ENCODE data around the gene HOXB4.
A peak's percentile ranks its signal among the peaks of the same experiment; 100 is the strongest.

HOXB4 gene

DNA sequence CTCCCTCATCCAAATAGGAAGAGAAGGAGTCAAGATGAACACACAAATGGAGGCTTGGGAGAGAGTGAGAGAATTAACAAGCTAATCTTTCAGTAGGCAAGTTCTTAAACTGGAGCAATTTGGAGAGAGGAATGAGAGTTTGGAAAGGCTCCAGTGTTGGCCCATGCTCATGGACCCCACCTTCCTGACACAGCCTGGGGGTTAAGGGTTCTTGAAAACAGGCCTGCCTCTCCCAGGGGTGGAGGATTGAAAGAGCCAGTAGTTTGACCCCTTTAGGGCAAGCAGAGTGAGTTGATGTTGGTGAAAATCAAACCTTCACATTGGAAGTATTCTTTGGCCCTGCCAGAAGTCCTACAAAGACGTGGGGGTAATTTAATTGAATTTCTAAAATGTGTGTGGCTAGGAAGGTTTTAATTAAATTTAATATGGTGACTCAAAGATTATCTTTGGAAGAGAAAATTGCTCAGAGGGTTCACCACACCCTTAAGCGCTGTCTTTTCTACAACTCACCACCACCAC is 6.1 kb upstream of the HOXB4 start:
- Histone ChIP-seq H3K4me1 (ENCODE audit: insufficient read depth, low read length) (peaks cover 56% of the 10 kb centered on the region), H3K27me3 (ENCODE audit: control insufficient read depth in 1 of 2, insufficient read depth in 2 of 2, low read length in 2 of 2) (no peaks in the 10 kb centered on the region), H3K4me3 (ENCODE audit: low read depth in 1 of 2, low read length in 2 of 2) (peak overlapping the region in 1 of 2 donors; percentile 97), H3K27ac (ENCODE audit: low read depth, low read length) (peak overlapping the region; percentile 96), H3K9ac (ENCODE audit: low read length) (peak overlapping the region; percentile 41), H3K36me3 (ENCODE audit: insufficient read depth, low read length) (no peaks in the 10 kb centered on the region), H3K9me3 (ENCODE audit: low read length) (no peaks in the 10 kb centered on the region)

GRCh38 chr17:48583708-48584222 is 5.6 kb upstream of the HOXB4 start:
- Histone ChIP-seq H3K27me3 (ENCODE audit: control insufficient read depth in 1 of 2, insufficient read depth in 2 of 2, low read length in 2 of 2) (no peaks in the 10 kb centered on the region), H3K9ac (ENCODE audit: low read length) (peak overlapping the region; percentile 41), H3K27ac (ENCODE audit: low read depth, low read length) (peak overlapping the region; percentile 96), H3K36me3 (ENCODE audit: insufficient read depth, low read length) (no peaks in the 10 kb centered on the region), H3K4me1 (ENCODE audit: insufficient read depth, low read length) (peaks cover 58% of the 10 kb centered on the region), H3K9me3 (ENCODE audit: low read length) (no peaks in the 10 kb centered on the region), H3K4me3 (ENCODE audit: low read depth in 1 of 2, low read length in 2 of 2) (peak overlapping the region in 1 of 2 donors; percentile 97)

DNA sequence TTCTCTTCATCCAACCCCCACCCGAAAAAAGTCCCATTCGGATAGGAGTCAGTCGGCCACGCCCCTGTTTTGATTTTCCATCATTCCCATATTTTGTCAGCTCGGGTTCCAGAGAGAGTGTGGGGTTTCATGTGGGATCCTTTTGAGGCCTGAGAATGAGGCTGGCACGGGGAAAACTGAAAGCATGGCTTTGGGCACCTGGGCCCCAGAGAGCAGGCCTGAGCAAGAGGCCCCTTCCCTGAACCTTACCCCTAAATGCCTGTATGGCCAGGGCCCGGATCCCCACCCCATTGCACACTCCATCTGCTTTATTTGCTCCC is 4.6 kb upstream of the HOXB4 start:
- Histone ChIP-seq H3K4me3 (ENCODE audit: low read depth in 1 of 2, low read length in 2 of 2) (peak overlapping the region; percentile 18 to 97), H3K27ac (ENCODE audit: low read depth, low read length) (peak overlapping the region; percentile 94), H3K27me3 (ENCODE audit: control insufficient read depth in 1 of 2, insufficient read depth in 2 of 2, low read length in 2 of 2) (no peaks in the 10 kb centered on the region), H3K36me3 (ENCODE audit: insufficient read depth, low read length) (no peaks in the 10 kb centered on the region), H3K9me3 (ENCODE audit: low read length) (no peaks in the 10 kb centered on the region), H3K4me1 (ENCODE audit: insufficient read depth, low read length) (peaks cover 53% of the 10 kb centered on the region), H3K9ac (ENCODE audit: low read length) (peak overlapping the region; percentile 90)

GRCh38 chr17:48579760-48580554 is 1.8 kb upstream of the HOXB4 start:
- peak overlapping the region; percentile 44 to 97 for H3K4me3 ChIP-seq (ENCODE audit: low read depth in 1 of 2, low read length in 2 of 2)
- peaks cover 4% of the 10 kb centered on the region for H3K36me3 ChIP-seq (ENCODE audit: insufficient read depth, low read length)
- peak overlapping the region; percentile 94 for H3K27ac ChIP-seq (ENCODE audit: low read depth, low read length)
- H3K4me1 ChIP-seq (ENCODE audit: insufficient read depth, low read length), result peaks cover 52% of the 10 kb centered on the region
- H3K9me3 ChIP-seq (ENCODE audit: low read length), result no peaks in the 10 kb centered on the region
- H3K9ac ChIP-seq (ENCODE audit: low read length), result peak overlapping the region; percentile 90
- no peaks in the 10 kb centered on the region for H3K27me3 ChIP-seq (ENCODE audit: control insufficient read depth in 1 of 2, insufficient read depth in 2 of 2, low read length in 2 of 2)

DNA sequence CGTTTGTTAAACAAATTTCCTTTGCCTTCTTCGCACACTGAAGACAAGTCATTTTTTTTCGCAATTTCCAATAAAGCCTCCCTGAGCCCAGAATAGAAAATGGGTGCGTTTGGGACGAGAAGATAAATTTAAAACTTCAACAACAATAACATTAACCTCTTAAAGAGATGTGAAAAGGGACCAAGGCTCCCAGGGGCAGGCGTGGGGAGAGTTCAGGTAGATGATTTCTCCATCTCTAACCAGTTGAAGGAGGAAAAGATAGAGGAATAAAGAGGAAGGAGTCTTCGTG is 1.3 kb upstream of the HOXB4 start:
- peak overlapping the region; percentile 82 for H3K9ac ChIP-seq (ENCODE audit: low read length)
- H3K36me3 ChIP-seq (ENCODE audit: insufficient read depth, low read length), result peaks cover 4% of the 10 kb centered on the region
- H3K27me3 ChIP-seq (ENCODE audit: control insufficient read depth in 1 of 2, insufficient read depth in 2 of 2, low read length in 2 of 2), result no peaks in the 10 kb centered on the region
- H3K9me3 ChIP-seq (ENCODE audit: low read length), result no peaks in the 10 kb centered on the region
- H3K4me1 ChIP-seq (ENCODE audit: insufficient read depth, low read length), result peaks cover 56% of the 10 kb centered on the region
- peak overlapping the region; percentile 94 for H3K27ac ChIP-seq (ENCODE audit: low read depth, low read length)
- H3K4me3 ChIP-seq (ENCODE audit: low read depth in 1 of 2, low read length in 2 of 2), result peak overlapping the region; percentile 44 to 73

DNA sequence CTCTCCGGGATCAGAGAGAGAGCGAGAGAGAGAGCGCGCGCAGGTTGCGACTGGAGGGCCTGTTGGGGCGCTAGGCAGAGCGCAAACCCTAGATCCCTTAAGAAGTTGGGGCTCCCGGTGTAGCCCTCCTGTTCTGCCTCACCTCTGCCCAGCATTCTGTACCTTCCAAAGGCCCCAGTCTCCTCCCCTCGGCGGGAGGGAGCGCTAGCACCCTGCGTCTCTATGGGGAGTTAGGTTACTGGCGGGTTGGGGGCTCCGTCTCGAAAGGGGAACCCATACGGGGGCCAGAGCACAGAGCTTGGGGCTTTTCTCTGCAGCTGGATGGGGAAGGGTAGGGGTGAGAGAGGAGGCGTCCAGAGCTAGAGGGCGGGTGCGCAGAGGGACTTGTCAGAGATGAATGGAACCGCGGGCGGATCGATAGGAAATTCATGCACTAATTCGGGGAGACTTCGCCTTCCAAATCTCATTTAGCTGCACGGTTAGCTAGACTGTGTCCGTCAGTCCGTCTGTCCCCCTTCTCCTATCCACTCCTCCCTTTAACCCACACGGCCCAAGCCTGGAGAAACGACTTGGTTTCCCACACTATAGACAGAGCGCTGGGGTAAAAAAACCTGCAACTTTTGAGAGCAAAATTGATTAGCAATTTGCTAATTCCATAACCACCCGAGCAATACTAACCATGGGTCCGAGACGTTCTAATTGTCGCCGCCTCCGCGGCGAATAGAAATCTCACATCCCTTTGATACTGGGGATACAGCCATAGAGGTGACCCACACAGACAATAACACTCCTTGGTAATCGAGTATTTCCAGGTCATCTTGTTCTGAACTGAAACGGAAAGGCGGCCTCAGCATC is 693 bp upstream of the HOXB4 start:
- Histone ChIP-seq H3K4me1 (ENCODE audit: insufficient read depth, low read length) (peaks cover 56% of the 10 kb centered on the region), H3K9me3 (ENCODE audit: low read length) (no peaks in the 10 kb centered on the region), H3K4me3 (ENCODE audit: low read depth in 1 of 2, low read length in 2 of 2) (peak overlapping the region; percentile 44 to 73), H3K27ac (ENCODE audit: low read depth, low read length) (peak overlapping the region; percentile 94), H3K27me3 (ENCODE audit: control insufficient read depth in 1 of 2, insufficient read depth in 2 of 2, low read length in 2 of 2) (no peaks in the 10 kb centered on the region), H3K36me3 (ENCODE audit: insufficient read depth, low read length) (peaks cover 4% of the 10 kb centered on the region), H3K9ac (ENCODE audit: low read length) (peak overlapping the region; percentile 82)

DNA sequence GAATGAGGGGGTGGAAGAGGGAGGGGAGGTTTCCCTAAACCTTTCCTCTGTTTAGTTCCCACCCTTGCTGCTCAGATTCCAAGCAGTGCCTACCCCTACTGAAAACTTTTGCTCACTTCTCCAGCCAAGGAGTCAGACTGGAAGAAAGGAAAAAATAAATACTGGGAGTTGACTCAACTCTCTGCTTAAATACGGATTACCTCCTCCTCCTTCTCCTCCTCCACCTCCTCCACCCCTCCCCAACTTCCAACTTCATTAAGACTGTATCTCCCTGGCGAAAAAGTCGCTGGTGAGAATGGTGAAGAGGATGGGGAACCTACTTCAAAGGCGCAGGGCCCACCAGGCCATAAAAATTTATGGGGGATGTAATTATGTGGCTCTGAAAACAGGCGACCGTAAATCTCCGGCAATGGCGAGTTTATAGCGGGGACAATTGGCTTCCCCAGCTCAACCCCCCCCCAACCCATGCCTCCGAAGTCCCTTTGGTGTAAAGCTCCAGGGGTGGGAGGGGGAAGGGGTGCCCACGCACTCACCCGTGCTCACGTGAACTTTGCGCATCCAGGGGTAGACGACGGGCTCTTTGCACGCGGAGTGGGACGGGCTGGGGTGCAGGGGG is 712 bp downstream of the HOXB4 start:
- H3K9me3 ChIP-seq (ENCODE audit: low read length), result no peaks in the 10 kb centered on the region
- peak overlapping the region; percentile 47 to 73 for H3K4me3 ChIP-seq (ENCODE audit: low read depth in 1 of 2, low read length in 2 of 2)
- H3K4me1 ChIP-seq (ENCODE audit: insufficient read depth, low read length), result peaks cover 56% of the 10 kb centered on the region
- H3K36me3 ChIP-seq (ENCODE audit: insufficient read depth, low read length), result peaks cover 4% of the 10 kb centered on the region
- H3K9ac ChIP-seq (ENCODE audit: low read length), result peak overlapping the region; percentile 69
- no peaks in the 10 kb centered on the region for H3K27me3 ChIP-seq (ENCODE audit: control insufficient read depth in 1 of 2, insufficient read depth in 2 of 2, low read length in 2 of 2)
- H3K27ac ChIP-seq (ENCODE audit: low read depth, low read length), result peak overlapping the region; percentile 91

- peak overlapping the region; percentile 91 for H3K27ac ChIP-seq (ENCODE audit: low read depth, low read length)
- peak overlapping the region; percentile 47 to 73 for H3K4me3 ChIP-seq (ENCODE audit: low read depth in 1 of 2, low read length in 2 of 2)
These were observed 1.5 kb downstream of the HOXB4 start for GRCh38 chr17:48576479-48577309.

GRCh38 chr17:48575673-48576478 is 2.3 kb downstream of the HOXB4 start:
- H3K4me3 ChIP-seq (ENCODE audit: low read depth in 1 of 2, low read length in 2 of 2), result peak overlapping the region; percentile 30 to 73
- peak overlapping the region; percentile 91 for H3K27ac ChIP-seq (ENCODE audit: low read depth, low read length)
- H3K9me3 ChIP-seq (ENCODE audit: low read length), result no peaks in the 10 kb centered on the region
- H3K9ac ChIP-seq (ENCODE audit: low read length), result peak overlapping the region; percentile 79
- no peaks in the 10 kb centered on the region for H3K27me3 ChIP-seq (ENCODE audit: control insufficient read depth in 1 of 2, insufficient read depth in 2 of 2, low read length in 2 of 2)
- H3K36me3 ChIP-seq (ENCODE audit: insufficient read depth, low read length), result peaks cover 8% of the 10 kb centered on the region
- peaks cover 63% of the 10 kb centered on the region for H3K4me1 ChIP-seq (ENCODE audit: insufficient read depth, low read length)

More at GRCh38 chr17:48576479-48577309, 1.5 kb downstream of the HOXB4 start:
- Histone ChIP-seq H3K9me3 (ENCODE audit: low read length) (no peaks in the 10 kb centered on the region), H3K9ac (ENCODE audit: low read length) (peak overlapping the region; percentile 79), H3K27me3 (ENCODE audit: control insufficient read depth in 1 of 2, insufficient read depth in 2 of 2, low read length in 2 of 2) (no peaks in the 10 kb centered on the region), H3K36me3 (ENCODE audit: insufficient read depth, low read length) (peaks cover 8% of the 10 kb centered on the region), H3K4me1 (ENCODE audit: insufficient read depth, low read length) (peaks cover 63% of the 10 kb centered on the region)

DNA sequence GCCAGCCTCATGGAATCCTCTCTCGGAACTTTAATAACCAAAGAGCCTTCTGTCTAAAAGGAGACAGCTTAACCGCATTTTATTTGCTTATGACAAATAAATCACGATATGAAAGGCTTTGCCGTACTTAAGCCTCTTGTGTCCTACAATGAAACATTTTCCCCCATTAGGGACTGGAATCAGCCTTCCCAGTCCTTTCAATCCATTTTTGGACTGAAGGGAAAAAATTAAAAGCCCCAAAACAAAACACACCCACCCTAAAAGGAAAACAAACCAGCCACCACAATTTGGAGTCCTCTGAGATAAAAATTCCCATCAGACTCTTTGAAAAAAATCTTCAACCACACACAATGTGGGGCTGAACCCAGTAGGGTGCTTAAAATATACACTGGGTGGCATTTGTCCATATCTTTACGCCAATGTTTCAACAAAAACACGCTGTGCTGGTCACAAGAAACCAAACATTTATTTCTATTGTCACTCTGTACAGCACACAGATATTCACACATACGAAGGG is 3.0 kb downstream of the HOXB4 start:
- Histone ChIP-seq H3K9me3 (ENCODE audit: low read length) (no peaks in the 10 kb centered on the region), H3K4me3 (ENCODE audit: low read depth in 1 of 2, low read length in 2 of 2) (peak overlapping the region in 1 of 2 donors; percentile 51), H3K27me3 (ENCODE audit: control insufficient read depth in 1 of 2, insufficient read depth in 2 of 2, low read length in 2 of 2) (no peaks in the 10 kb centered on the region), H3K27ac (ENCODE audit: low read depth, low read length) (peak overlapping the region; percentile 95), H3K36me3 (ENCODE audit: insufficient read depth, low read length) (peaks cover 8% of the 10 kb centered on the region), H3K9ac (ENCODE audit: low read length) (peak overlapping the region; percentile 51), H3K4me1 (ENCODE audit: insufficient read depth, low read length) (peaks cover 61% of the 10 kb centered on the region)
